Activated CD4-positive, alpha-beta memory T cell treated with anti-CD3 and anti-CD28 coated beads, Interleukin-2, amount 10 ng/mL, durations not matched to agents 7 days and 5 days (primary cell): ENCODE measurements around the gene USP20. TPM values are rescaled to one million over a fixed set of nuclear protein-coding genes. Genes with fewer than 3 reads are reported as not detected.

Experiments
- CTCF ChIA-PET: fragments of 350-600 bp; sonication (Branson Sonifier 250); formaldehyde crosslinking; loops from one replicate; lab custom pipeline; 2021; ENCODE audit warnings: antibody characterized with exemption, inconsistent platforms; lab: Charles Lee
- POLR2A ChIA-PET: fragments of 350-600 bp; sonication (Branson Sonifier 250); formaldehyde crosslinking; loops from one replicate; lab custom pipeline; 2021; ENCODE audit warnings: antibody characterized with exemption; lab: Charles Lee
- DNase-seq: peaks from one replicate; pipeline ENCODE4 v3.0.0-alpha.2; 2020
- H3K27ac Mint-ChIP-seq: one replicate; pipeline ENCODE4 v1.8.0; 2021; ENCODE audit warnings: mild to moderate bottlenecking, mixed read lengths
- H3K27me3 Mint-ChIP-seq: one replicate; pipeline ENCODE4 v1.8.0; 2021; ENCODE audit warnings: mixed read lengths
- H3K36me3 Mint-ChIP-seq: one replicate; pipeline ENCODE4 v1.8.0; 2021; ENCODE audit warnings: low read depth, mixed read lengths
- H3K4me1 Mint-ChIP-seq: one replicate; pipeline ENCODE4 v1.8.0; 2021; ENCODE audit warnings: mixed read lengths
- H3K4me3 Mint-ChIP-seq: one replicate; pipeline ENCODE4 v1.8.0; 2021; ENCODE audit warnings: mild to moderate bottlenecking, mixed read lengths
- H3K9me3 Mint-ChIP-seq: one replicate; pipeline ENCODE4 v1.8.0; 2021; ENCODE audit warnings: mixed read lengths
- total RNA-seq, 2 experiments: library from RNA; stranded (reverse); gene quantifications; one replicate each; pipeline ENCODE4 v1.2.3, GENCODE V29; 2021

Gene USP20
- total RNA-seq, 2 experiments from 2014 or later = 86.4 to 87.6 TPM

DNA sequence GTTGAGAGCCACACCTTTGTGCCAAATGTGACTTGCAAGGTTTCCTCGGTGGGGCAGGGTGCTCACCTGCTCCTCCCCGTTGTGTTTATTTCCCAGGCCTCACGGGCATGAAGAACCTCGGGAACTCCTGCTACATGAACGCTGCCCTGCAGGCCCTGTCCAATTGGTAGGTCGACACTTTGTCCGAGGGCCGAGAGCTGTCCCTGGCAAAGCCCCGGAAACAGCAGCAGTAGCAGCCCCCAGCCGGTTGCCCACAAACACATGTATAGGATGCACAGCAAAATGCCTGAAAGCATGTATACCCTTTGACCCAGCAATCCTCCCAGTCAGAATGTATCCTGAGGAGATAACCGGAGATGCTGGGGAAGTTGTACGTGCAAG, 26.2 kb downstream of the USP20 start:
- CTCF ChIA-PET = no interaction called here
- Mint-ChIP-seq H3K27me3 (no peaks in the 10 kb centered on the region), H3K36me3 (peaks cover 58% of the 10 kb centered on the region), H3K4me1 (peaks cover 73% of the 10 kb centered on the region), H3K4me3 (peak overlapping the region; percentile 2), H3K9me3 (no peaks in the 10 kb centered on the region), H3K27ac (peak overlapping the region; percentile 61)
- POLR2A ChIA-PET = interaction anchor here (1.0 to 12.5 kb wide), 4 partner anchors 13 to 58 kb away, joined by 3 to 301 read pairs (median 74); partner anchors contain the start of genes C9orf78, TOR1B and USP20
- no peak for DNase-seq

DNA sequence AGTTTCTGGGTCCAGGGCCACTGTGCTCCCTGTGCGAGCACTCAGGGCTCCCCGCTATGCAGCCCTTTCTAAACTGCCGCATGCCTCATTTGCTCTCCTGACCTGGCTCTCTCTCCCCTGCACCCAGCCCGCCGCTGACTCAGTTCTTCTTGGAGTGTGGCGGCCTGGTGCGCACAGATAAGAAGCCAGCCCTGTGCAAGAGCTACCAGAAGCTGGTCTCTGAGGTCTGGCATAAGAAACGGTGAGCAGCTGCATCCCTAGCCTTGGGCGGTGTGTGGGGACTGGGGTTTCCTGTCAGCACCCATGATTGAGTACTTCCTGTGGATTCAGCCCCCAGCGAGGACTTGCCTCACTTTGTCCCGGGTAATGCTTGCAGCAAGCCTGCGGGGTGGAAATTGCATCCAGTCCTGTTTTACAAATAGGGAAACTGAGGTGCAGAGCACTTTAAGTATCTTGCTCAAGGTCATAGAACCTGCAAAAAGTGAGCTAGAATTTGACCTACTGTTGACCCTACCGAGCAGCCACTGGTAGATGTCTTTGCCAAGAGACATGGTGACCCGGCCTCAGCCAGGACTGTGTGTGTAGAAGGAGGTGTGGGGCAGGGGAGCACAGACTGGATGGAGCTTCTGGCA, 27.9 kb downstream of the USP20 start:
- ChIA-PET POLR2A (interaction anchor here (0.7 to 12.5 kb wide), 10 partner anchors 10 to 165 kb away, joined by 3 to 301 read pairs (median 5); partner anchors contain the start of genes C9orf78 and USP20), CTCF (interaction anchor here (1.3 to 1.8 kb wide), 4 partner anchors 19 to 26 kb away, joined by 4 to 7 read pairs (median 5); no protein-coding TSS in a partner anchor)
- no peaks in the 10 kb centered on the region for H3K9me3 Mint-ChIP-seq
- H3K27me3 Mint-ChIP-seq = no peaks in the 10 kb centered on the region
- H3K36me3 Mint-ChIP-seq = peaks cover 65% of the 10 kb centered on the region
- peaks cover 78% of the 10 kb centered on the region for H3K4me1 Mint-ChIP-seq
- H3K27ac Mint-ChIP-seq = peak overlapping the region; percentile 90
- DNase-seq = peak; percentile 92
- H3K4me3 Mint-ChIP-seq = peak overlapping the region; percentile 35

DNA sequence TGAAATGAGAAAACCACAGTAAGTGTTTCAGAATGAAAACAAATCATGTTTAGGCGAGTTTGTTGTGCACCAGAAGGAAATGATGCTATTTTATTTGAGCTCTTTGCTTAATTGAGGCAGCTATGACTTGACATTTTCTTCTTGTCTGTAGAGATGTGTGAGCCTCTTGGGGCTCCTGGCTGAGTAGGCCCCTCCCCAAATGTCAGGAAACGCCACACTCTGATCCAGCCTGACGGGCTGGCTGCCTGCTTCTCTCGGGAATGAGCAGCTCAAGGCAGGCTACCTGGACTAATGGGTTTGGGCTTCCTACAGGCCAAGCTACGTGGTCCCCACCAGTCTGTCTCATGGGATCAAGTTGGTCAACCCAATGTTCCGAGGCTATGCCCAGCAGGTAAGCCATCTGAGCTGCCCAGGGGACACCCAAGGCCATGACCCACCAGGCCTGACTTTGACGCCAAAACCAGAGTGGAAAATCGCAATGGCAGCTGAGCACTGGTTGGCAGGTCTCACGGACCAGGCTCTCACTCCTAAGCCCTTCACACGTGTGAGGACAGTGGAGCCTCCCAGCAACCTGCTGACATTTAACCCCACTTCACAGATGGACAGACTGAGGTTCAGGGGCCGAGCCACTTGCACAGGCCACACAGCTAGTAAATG, 29.9 kb downstream of the USP20 start:
- no peak overlapping the region for H3K4me3 Mint-ChIP-seq
- POLR2A ChIA-PET = interaction anchor here (0.6 to 12.5 kb wide), 8 partner anchors 12 to 681 kb away, joined by 3 to 301 read pairs (median 4); partner anchors contain the start of genes C9orf78 and USP20
- peaks cover 71% of the 10 kb centered on the region for H3K36me3 Mint-ChIP-seq
- no peaks in the 10 kb centered on the region for H3K27me3 Mint-ChIP-seq
- CTCF ChIA-PET = interaction anchor here (0.7 to 2.0 kb wide), 7 partner anchors 20 to 178 kb away, joined by 3 to 15 read pairs (median 3); partner anchors contain the start of gene FNBP1
- no peaks in the 10 kb centered on the region for H3K9me3 Mint-ChIP-seq
- peak overlapping the region; percentile 90 for H3K27ac Mint-ChIP-seq
- DNase-seq = no peak
- H3K4me1 Mint-ChIP-seq = peaks cover 91% of the 10 kb centered on the region

DNA sequence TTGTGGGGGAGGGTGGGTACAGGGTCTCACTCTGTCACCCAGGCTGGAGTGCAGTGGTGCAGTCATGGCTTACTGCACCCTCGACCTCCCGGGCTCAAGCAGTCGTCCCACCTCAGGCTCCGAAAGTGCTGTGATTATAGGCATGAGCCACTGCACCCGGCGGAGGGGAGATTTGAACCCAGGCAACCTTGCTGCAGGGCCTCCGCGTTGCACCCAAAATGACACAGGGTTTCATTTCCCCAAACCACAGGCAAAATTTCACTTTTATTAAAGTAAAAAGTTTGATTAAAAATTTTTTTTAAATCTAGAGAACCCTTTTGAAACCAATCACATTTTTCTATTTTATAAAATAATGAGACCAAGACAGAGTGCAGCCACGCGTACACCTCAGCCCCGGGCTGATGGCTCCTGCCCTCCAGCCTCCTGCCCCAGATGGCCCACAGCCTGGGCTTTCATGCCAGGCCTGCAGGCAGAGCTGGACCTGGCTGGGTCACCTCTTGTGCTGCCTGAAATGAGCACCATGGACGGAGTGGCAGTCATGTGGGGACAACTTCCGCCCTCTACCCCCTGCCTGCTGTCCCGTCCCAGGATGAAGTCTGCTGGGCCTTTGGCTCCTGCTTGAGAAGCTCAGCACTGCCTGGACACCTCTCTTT, 30.5 kb downstream of the USP20 start:
- peaks cover 73% of the 10 kb centered on the region for H3K36me3 Mint-ChIP-seq
- no peaks in the 10 kb centered on the region for H3K27me3 Mint-ChIP-seq
- CTCF ChIA-PET = interaction anchor here (0.8 to 2.0 kb wide), 4 partner anchors 19 to 177 kb away, joined by 3 to 15 read pairs (median 4); partner anchors contain the start of gene FNBP1
- H3K27ac Mint-ChIP-seq = peak overlapping the region; percentile 90
- peaks cover 93% of the 10 kb centered on the region for H3K4me1 Mint-ChIP-seq
- H3K9me3 Mint-ChIP-seq = no peaks in the 10 kb centered on the region
- peak overlapping the region; percentile 30 for H3K4me3 Mint-ChIP-seq
- DNase-seq = no peak
- POLR2A ChIA-PET = interaction anchor here (0.6 to 12.5 kb wide), 9 partner anchors 11 to 682 kb away, joined by 3 to 301 read pairs (median 4); partner anchors contain the start of genes C9orf78, GPR107 and USP20

DNA sequence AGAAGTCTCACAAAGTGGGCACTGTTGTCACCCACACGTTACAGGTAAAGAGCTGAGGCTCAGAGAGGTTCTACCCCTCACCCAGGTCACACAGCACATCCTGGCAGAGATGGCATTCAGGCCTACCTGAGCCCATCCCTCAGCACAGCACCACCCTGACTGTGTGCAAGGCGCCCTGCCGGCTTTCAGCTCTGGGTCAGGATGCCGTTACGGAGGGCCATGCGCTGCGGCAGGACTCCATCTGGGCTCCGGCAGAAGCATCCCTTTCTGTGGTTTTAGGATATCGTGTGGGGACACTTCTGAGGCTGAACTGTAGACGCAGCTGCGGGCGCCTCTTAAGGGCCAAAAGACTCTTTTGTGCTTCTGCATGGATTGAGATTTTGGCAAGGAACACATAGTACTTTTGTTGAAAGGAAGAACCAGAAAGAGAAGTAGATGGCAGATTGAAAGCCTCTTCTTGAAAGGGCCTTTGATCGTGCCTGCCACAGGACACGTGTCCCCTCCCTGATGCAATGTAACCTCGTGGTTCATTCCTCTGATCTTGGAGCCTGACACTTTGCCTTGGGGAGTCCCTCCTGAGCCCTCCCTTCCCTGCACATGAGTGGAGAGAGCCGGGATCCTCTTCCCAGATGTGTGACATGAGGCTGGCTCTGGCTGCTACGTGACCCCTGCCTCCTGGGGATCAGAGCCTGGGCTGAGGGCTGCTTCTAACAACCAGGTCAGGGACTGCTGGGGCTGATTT, 31.3 kb downstream of the USP20 start:
- Mint-ChIP-seq H3K4me3 (no peak overlapping the region), H3K9me3 (no peaks in the 10 kb centered on the region), H3K27ac (peak overlapping the region; percentile 84), H3K36me3 (peaks cover 72% of the 10 kb centered on the region), H3K4me1 (peaks cover 93% of the 10 kb centered on the region), H3K27me3 (no peaks in the 10 kb centered on the region)
- no peak for DNase-seq
- ChIA-PET CTCF (no interaction called here), POLR2A (interaction anchor here (0.6 to 12.5 kb wide), 5 partner anchors 22 to 187 kb away, joined by 3 to 301 read pairs (median 4); partner anchors contain the start of genes C9orf78, FNBP1, GPR107 and USP20)

DNA sequence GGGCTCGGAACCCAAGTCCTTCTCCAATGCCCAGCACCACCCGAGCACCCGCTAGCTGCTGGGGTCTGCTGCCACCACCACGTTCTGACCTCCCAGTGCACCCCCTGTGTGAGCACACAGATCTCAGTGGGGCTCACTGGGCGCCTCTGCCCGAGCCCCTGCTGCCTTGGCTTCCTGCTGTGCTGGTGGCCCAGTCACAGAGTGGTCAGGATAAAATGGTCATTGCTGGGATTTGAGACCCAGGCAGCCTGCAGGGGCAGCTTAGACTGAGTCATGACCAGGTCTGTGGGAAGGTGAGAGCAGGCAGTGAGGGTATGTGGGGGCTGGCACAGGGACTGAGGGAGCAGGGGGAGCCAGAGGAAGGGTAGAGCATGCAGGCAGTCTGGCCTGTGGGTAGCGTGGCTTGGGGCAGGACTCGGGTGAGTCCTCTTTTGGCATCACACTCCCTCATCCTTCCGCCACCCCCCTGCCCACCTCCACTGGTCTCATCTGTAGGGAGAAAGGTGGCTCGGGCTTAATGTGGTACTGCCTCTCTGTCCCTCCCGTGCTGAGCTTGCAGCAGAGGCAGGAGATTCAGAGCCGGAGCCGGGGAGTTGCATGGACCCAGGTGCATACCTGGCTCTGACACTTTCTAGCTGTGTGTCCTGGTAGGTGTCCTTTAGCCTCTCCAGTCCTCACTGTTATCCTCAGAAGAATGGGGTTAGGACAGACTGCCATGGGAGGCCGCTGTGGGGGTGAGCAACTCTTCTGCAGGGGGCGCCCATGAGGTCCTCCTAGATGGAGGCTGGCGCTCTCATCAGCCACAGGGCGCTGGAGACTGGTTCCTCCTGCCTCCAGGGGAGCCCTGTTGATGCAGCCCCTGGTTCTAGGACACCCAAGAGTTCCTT, 32.1 kb downstream of the USP20 start:
- H3K4me3 Mint-ChIP-seq = peak overlapping the region; percentile 30
- no peak for DNase-seq
- H3K27me3 Mint-ChIP-seq = no peaks in the 10 kb centered on the region
- H3K27ac Mint-ChIP-seq = peak overlapping the region; percentile 84
- ChIA-PET POLR2A (interaction anchor here (1.0 to 12.5 kb wide), 9 partner anchors 21 to 186 kb away, joined by 3 to 301 read pairs (median 4); partner anchors contain the start of genes C9orf78, FNBP1, GPR107 and TOR1A), CTCF (interaction anchor here (0.6 to 3.4 kb wide), 2 partner anchors 18 to 110 kb away, joined by 3 to 13 read pairs; no protein-coding TSS in a partner anchor)
- H3K36me3 Mint-ChIP-seq = peaks cover 71% of the 10 kb centered on the region
- no peaks in the 10 kb centered on the region for H3K9me3 Mint-ChIP-seq
- H3K4me1 Mint-ChIP-seq = peaks cover 91% of the 10 kb centered on the region

DNA sequence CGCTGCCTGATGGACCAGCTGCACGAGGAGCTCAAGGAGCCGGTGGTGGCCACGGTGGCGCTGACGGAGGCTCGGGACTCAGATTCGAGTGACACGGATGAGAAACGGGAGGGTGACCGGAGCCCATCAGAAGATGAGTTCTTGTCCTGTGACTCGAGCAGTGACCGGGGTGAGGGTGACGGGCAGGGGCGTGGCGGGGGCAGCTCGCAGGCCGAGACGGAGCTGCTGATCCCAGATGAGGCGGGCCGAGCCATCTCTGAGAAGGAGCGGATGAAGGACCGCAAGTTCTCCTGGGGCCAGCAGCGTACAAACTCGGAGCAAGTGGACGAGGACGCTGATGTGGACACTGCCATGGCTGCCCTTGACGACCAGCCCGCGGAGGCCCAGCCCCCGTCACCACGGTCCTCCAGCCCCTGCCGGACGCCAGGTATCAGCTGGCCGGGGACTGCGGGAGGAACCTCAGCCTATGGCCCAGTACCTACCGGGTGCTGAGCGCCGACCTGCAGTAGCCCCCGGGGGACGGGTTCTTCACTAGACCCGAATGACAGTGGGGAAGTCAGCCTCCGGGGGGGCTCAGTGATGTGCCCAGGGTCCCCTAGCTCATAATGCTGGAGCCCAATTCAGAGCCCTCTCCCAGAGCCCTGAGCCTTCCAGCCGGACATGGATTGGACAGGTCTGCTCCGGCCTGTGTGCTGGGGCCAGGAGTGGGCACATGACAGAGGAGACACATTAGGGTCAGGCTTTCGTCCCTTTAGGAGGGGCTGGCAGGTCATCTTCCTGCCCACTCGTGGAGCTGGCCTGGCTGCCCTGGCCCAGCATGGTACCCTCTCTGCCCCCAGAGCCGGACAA, 33.0 kb downstream of the USP20 start:
- peaks cover 72% of the 10 kb centered on the region for H3K36me3 Mint-ChIP-seq
- peak overlapping the region; percentile 62 for H3K4me3 Mint-ChIP-seq
- DNase-seq = no peak
- ChIA-PET CTCF (interaction anchor here (1.9 to 3.4 kb wide), 2 partner anchors 17 to 18 kb away, joined by 3 to 13 read pairs; no protein-coding TSS in a partner anchor), POLR2A (interaction anchor here (0.6 to 12.5 kb wide), 17 partner anchors 8 to 189 kb away, joined by 3 to 301 read pairs (median 4); partner anchors contain the start of genes C9orf78, FNBP1, GPR107 and TOR1A)
- H3K9me3 Mint-ChIP-seq = no peaks in the 10 kb centered on the region
- H3K27ac Mint-ChIP-seq = peak overlapping the region; percentile 89
- H3K4me1 Mint-ChIP-seq = peaks cover 87% of the 10 kb centered on the region
- H3K27me3 Mint-ChIP-seq = no peaks in the 10 kb centered on the region

DNA sequence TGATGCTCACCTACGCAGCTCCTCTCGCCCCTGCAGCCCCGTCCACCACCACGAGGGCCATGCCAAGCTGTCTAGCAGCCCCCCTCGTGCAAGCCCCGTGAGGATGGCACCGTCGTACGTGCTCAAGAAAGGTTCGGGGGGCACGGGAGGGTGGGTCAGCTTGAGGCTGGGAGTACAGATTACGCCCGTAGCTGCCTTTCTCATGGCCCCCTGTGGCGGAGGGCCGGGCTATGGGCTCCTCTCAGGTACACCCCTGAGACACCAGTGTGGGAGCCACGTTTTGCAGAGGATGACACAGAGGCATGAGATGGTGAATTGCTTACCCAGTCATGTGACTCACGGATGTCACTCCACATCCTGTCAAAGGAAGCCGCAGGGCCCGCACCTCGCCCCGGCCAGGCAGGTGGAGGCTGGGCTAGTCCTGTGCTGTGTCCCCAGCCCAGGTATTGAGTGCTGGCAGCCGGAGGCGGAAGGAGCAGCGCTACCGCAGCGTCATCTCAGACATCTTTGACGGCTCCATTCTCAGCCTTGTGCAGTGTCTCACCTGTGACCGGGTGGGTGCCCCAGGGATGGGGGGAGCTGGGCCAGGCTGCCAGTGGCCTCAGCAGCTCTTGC, 33.7 kb downstream of the USP20 start:
- ChIA-PET POLR2A (interaction anchor here (0.6 to 12.5 kb wide), 22 partner anchors 7 to 188 kb away, joined by 3 to 301 read pairs (median 4); partner anchors contain the start of genes C9orf78, FNBP1, GPR107 and USP20), CTCF (interaction anchor here (0.8 to 3.4 kb wide), 3 partner anchors 16 to 169 kb away, joined by 3 to 13 read pairs (median 3); no protein-coding TSS in a partner anchor)
- H3K9me3 Mint-ChIP-seq = no peaks in the 10 kb centered on the region
- peak overlapping the region; percentile 62 for H3K4me3 Mint-ChIP-seq
- peak overlapping the region; percentile 89 for H3K27ac Mint-ChIP-seq
- H3K36me3 Mint-ChIP-seq = peaks cover 72% of the 10 kb centered on the region
- no peaks in the 10 kb centered on the region for H3K27me3 Mint-ChIP-seq
- peaks cover 84% of the 10 kb centered on the region for H3K4me1 Mint-ChIP-seq
- peak; percentile 96 for DNase-seq

DNA sequence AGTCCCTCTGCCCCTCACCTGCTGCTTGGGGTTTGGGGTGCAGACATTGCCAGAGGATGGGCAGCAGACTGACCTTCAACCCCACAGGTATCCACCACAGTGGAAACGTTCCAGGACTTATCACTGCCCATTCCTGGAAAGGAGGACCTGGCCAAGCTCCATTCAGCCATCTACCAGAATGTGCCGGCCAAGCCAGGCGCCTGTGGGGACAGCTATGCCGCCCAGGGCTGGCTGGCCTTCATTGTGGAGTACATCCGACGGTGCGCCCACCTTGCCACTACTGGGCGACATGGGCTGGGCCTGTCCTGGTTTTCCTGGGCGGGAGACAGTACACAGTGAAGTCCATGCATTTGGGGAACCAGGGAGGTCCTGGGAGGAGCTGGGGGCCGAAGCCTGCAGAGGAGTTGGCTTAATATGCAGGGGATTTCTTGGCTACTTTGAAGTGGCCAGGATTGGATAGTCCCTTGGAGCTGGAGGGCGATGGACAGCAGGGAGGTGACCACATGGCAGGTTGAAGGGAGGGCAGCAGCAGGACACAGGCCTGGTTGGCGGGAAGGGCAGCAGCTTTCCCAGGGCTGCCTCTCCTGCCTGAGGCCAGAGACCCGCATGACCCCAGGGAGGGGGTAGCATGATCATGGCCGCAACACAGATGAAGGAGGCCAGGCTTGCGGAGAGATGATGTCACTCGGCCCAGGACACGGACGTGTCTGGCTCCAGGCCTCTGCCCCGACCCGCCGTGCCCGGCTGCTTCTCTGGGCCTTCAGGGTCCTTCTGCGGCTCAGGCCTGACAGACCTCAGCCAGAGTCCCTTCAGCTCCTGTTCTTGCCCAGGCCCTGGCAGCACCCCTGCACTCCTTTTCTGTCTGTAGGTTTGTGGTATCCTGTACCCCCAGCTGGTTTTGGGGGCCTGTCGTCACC, 34.6 kb downstream of the USP20 start:
- CTCF ChIA-PET = interaction anchor here (0.8 to 3.4 kb wide), 3 partner anchors 15 to 168 kb away, joined by 3 to 13 read pairs (median 3); no protein-coding TSS in a partner anchor
- Mint-ChIP-seq H3K4me3 (peak overlapping the region; percentile 62), H3K9me3 (no peaks in the 10 kb centered on the region), H3K4me1 (peaks cover 76% of the 10 kb centered on the region), H3K27me3 (no peaks in the 10 kb centered on the region), H3K36me3 (peaks cover 74% of the 10 kb centered on the region), H3K27ac (peak overlapping the region; percentile 89)
- POLR2A ChIA-PET = interaction anchor here (0.6 to 12.5 kb wide), 15 partner anchors 9 to 184 kb away, joined by 3 to 301 read pairs (median 5); partner anchors contain the start of genes C9orf78, FNBP1, GPR107 and USP20
- DNase-seq = no peak
